Gastroesophageal sphincter (tissue), 4 donors: Measurements from ENCODE around the gene SLIT3. TPM values are rescaled to one million over a fixed set of nuclear protein-coding genes. Genes with fewer than 3 reads are reported as not detected.
A peak's percentile ranks its signal among the peaks of the same experiment; 100 is the strongest.

Source experiments
- ATAC-seq: fragments of 150-250 bp; one replicate; pipeline ENCODE4 v1.9.1; 2016; ENCODE audit warnings: mild to moderate bottlenecking, moderate library complexity
- H3K27ac ChIP-seq, 4 donors: fragments of 200-600 bp; sonication (generic) in 3 of 4; 1 replicate in 3 of 4; 2 replicates in 1 of 4; pipeline ENCODE4 v1.5.1; 2016 to 2019
- H3K27me3 ChIP-seq: fragments of 200-600 bp; sonication (generic); one replicate; pipeline ENCODE4 v1.5.1; 2019
- H3K36me3 ChIP-seq, 2 donors: fragments of 200-600 bp; sonication (generic); one replicate each; pipeline ENCODE4 v1.5.1; 2019; ENCODE audit warnings: control low read depth in 1 of 2
- H3K4me1 ChIP-seq, 3 donors: fragments of 200-600 bp; sonication (generic); 1 replicate in 2 of 3; 2 replicates in 1 of 3; pipeline ENCODE4 v1.5.1; 2016 to 2019; ENCODE audit warnings: control low read depth in 2 of 3
- H3K4me3 ChIP-seq, 2 donors: fragments of 200-600 bp; sonication (generic); one replicate each; pipeline ENCODE4 v1.5.1; 2019; ENCODE audit warnings: mild to moderate bottlenecking in 1 of 2, moderate library complexity in 1 of 2
- H3K9me3 ChIP-seq, 3 donors: fragments of 200-600 bp; sonication (generic); one replicate each; pipeline ENCODE4 v1.5.1; 2017 to 2019; ENCODE audit warnings: control low read depth in 2 of 3
- EP300 ChIP-seq: sonication (generic); formaldehyde crosslinking; IDR thresholded peaks from one replicate; pipeline ENCODE4 v1.6.1; 2017; ENCODE audit warnings: antibody characterized with exemption, mild to moderate bottlenecking
- POLR2A ChIP-seq, 2 donors: fragments of 450-650 bp; IDR thresholded peaks; one replicate each; pipeline ENCODE4 v1.6.1; 2017; ENCODE audit warnings: antibody characterized with exemption in 2 of 2, mild to moderate bottlenecking in 2 of 2, moderate library complexity in 1 of 2
- POLR2AphosphoS5 ChIP-seq: sonication (generic); formaldehyde crosslinking; IDR thresholded peaks from one replicate; pipeline ENCODE4 v1.6.1; 2017; ENCODE audit warnings: antibody characterized with exemption
- WGBS, 2 donors: methylation state at CpG; one replicate each; pipeline ENCODE4 v1.1.5; 2018; ENCODE audit warnings: low coverage in 1 of 2; 5-methylcytosine and 5-hydroxymethylcytosine counted together
- total RNA-seq, 4 donors: library from RNA; depleted of rRNA; stranded (reverse); fragments of >200 nt; gene quantifications; one replicate each; pipeline ENCODE4 v1.1.0, GENCODE V29; 2016
- TF ChIP-seq, protein P1 (sequence below), 4 experiments: fragments of 200-600 bp in 2 of 4; fragments of 450-650 bp in 2 of 4; sonication (generic) in 1 of 4; IDR thresholded peaks; one replicate each; pipeline ENCODE4 v1.5.1; 2017 to 2019; ENCODE audit warnings: antibody characterized with exemption in 4 of 4, mild to moderate bottlenecking in 2 of 4, moderate library complexity in 2 of 4

SLIT3 gene
- total RNA-seq, 4 donors from 2014 or later: 29.6 to 76.3 (median 31.1) TPM

DNA sequence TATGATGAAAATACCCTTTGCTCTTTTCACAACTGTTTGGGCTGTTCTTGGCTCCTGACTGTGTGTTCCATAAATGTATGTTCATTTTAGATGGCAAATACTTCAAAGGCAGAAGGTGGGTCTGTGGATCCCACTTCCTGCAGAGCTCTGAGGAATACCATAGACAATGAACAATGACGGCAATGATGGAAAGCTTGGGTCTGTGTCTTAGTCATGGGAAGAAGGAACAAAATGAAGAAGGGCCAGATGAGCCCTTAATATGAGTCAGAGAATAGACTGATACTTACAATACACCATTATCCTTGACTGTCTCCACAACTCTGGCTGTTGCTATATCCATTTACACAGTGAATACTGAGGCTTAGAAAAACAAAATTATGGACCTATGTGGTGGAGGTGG is 126.0 kb downstream of the SLIT3 start:
- Histone ChIP-seq H3K9me3 (no peaks in the 10 kb centered on the region), H3K4me3 (no peak overlapping the region), H3K27ac (no peak overlapping the region), H3K27me3 (no peaks in the 10 kb centered on the region), H3K4me1 (peaks cover 0 to 10% (median 4%) of the 10 kb centered on the region in 3 donors), H3K36me3 (no peaks in the 10 kb centered on the region)
- TF ChIP-seq EP300: no peak
- TF ChIP-seq, protein P1, sequence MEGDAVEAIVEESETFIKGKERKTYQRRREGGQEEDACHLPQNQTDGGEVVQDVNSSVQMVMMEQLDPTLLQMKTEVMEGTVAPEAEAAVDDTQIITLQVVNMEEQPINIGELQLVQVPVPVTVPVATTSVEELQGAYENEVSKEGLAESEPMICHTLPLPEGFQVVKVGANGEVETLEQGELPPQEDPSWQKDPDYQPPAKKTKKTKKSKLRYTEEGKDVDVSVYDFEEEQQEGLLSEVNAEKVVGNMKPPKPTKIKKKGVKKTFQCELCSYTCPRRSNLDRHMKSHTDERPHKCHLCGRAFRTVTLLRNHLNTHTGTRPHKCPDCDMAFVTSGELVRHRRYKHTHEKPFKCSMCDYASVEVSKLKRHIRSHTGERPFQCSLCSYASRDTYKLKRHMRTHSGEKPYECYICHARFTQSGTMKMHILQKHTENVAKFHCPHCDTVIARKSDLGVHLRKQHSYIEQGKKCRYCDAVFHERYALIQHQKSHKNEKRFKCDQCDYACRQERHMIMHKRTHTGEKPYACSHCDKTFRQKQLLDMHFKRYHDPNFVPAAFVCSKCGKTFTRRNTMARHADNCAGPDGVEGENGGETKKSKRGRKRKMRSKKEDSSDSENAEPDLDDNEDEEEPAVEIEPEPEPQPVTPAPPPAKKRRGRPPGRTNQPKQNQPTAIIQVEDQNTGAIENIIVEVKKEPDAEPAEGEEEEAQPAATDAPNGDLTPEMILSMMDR (IDR thresholded peaks at IDR 0.05): no peak
- TF ChIP-seq POLR2AphosphoS5: no peak
- no peak for TF ChIP-seq POLR2A (IDR thresholded peaks at IDR 0.05)
- ATAC-seq: no peak
- 75 to 83% methylated on average over 1 of the region's 1 CpG for WGBS, 2 donors

DNA sequence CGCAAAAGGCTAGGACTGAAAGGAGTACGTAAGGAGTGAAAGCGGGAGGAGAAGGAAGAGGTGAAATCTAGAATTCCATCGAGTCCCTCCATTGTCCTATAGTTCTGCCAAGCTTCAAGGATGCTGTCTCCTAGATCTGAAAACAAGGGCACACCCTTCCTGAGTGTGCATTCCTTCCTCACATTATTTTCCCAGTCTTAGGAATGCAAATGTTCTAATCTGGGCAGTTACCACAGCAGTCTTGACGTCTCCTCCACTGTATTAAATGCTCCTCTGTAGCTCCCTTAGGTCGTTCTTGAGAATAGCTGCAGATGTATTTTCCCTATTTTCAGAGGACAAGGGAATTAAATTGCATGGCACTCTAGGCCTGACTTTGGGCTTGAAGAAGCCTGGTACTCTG is 127.6 kb downstream of the SLIT3 start:
- Histone ChIP-seq H3K27ac (no peak overlapping the region), H3K4me1 (peaks cover 0 to 16% (median 5%) of the 10 kb centered on the region in 3 donors), H3K9me3 (no peaks in the 10 kb centered on the region), H3K27me3 (no peaks in the 10 kb centered on the region), H3K36me3 (no peaks in the 10 kb centered on the region), H3K4me3 (no peak overlapping the region)
- TF ChIP-seq, protein P1 (IDR thresholded peaks at IDR 0.05): no peak
- TF ChIP-seq EP300 (no peak), POLR2AphosphoS5 (no peak), POLR2A (IDR thresholded peaks at IDR 0.05) (no peak)
- ATAC-seq: peak; percentile 50
- WGBS, 2 donors: 68 to 79% methylated on average over 4 to 6 of the region's 6 CpGs

DNA sequence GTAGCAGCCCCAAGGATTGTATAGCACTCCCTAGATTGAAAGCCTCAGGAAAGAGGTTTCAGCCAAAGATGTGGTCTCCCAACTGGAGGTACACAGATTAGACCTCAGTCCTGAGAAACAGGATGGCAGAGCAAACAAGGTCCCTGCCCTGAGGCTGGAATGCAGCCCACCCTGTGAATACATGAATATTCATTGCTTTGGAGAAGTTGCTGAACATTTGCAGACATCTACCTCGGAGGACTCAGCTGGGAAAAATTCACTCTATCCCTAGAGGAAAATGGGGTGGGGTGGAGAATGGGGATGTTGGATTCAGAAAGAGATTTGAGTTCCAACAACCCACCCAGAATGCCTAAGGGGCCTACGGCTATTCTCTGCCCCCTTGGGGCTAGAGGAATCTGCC is 129.4 kb downstream of the SLIT3 start:
- Histone ChIP-seq H3K9me3 (no peaks in the 10 kb centered on the region), H3K4me3 (no peak overlapping the region), H3K36me3 (no peaks in the 10 kb centered on the region), H3K27me3 (no peaks in the 10 kb centered on the region), H3K27ac (no peak overlapping the region), H3K4me1 (peaks cover 0 to 23% (median 13%) of the 10 kb centered on the region in 3 donors)
- no peak for ATAC-seq
- WGBS, 2 donors: 63 to 92% methylated on average over 2 of the region's 2 CpGs
- TF ChIP-seq POLR2A (IDR thresholded peaks at IDR 0.05) (no peak), EP300 (no peak)

DNA sequence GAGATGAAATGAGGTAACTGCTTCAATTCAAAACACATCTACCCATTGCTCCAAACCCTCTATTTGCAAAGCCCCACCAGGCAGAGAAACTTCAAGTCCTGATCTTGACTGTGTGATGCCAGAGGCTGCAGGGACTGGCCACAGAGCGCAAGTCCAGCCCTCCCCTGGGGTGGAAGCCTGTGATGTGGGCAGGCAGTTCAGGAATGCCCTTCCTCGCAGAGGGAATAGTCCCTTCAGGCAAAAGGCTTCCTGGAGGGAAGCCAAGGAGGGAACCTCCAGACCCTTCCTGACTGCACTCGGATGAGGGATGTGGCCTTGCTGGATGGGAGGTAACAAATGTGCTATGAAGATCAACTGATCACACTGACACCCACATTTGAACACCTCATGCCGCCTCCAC is 131.2 kb downstream of the SLIT3 start:
- H3K4me3 ChIP-seq: no peak overlapping the region
- TF ChIP-seq, protein P1 (IDR thresholded peaks at IDR 0.05): no peak
- TF ChIP-seq POLR2A (IDR thresholded peaks at IDR 0.05) (no peak), POLR2AphosphoS5 (no peak), EP300 (no peak)
- peaks cover 0 to 25% (median 14%) of the 10 kb centered on the region in 3 donors for H3K4me1 ChIP-seq
- no peaks in the 10 kb centered on the region for H3K27me3 ChIP-seq
- H3K36me3 ChIP-seq: no peaks in the 10 kb centered on the region
- whole genome bisulfite sequencing, 2 donors: 100% methylated on average over 1 of the region's 4 CpGs; no CpG with 5 or more reads in 1 of the 2 donors
- no peaks in the 10 kb centered on the region for H3K9me3 ChIP-seq
- ATAC-seq: no peak
- H3K27ac ChIP-seq: no peak overlapping the region

DNA sequence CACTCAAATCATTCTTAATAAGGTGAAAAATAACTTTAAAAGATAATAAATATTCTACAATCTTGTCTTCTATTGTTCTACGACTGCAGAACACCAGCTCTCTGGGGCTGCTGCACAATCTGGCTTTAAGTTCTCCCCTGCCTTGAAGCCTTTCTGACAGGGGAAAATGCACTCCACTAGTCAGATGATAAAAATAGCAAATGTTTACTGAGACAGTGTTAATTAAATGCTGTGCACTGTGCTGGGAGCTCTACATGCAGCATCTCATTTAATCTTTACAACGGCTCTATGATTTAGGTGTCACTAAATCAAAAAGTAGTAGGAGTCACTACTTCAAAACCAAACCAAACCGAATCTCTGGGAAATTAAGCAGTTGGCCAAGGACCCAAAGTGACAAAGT is 132.7 kb downstream of the SLIT3 start:
- no peak for ATAC-seq
- no peak for TF ChIP-seq POLR2A (IDR thresholded peaks at IDR 0.05)
- 18 to 49% methylated on average over 2 to 3 of the region's 3 CpGs for WGBS, 2 donors

DNA sequence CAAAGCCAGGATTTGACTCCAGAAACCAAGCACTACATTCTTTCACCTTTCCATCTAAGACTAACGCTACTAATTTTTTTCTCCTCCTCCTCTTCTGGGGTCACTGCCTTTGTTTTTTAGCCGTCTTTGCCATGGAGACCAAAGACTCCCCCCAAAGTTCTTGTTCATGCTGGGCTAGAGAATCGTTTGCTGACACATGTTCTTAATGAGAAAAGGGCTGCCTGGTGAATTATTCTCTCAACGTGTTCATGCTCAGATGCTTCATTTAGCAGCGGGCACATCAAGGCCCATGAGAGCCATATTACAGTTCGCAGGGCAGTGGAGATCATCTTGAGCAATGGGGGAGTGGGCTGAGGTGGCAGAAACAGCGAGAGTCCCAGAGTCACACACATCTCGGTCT is 134.9 kb downstream of the SLIT3 start:
- H3K36me3 ChIP-seq: no peaks in the 10 kb centered on the region
- H3K27me3 ChIP-seq: no peaks in the 10 kb centered on the region
- WGBS, 2 donors: 83 to 84% methylated on average over 1 to 5 of the region's 8 CpGs
- H3K4me1 ChIP-seq: peaks cover 0 to 40% (median 14%) of the 10 kb centered on the region in 3 donors
- H3K27ac ChIP-seq: no peak overlapping the region
- no peak for TF ChIP-seq POLR2AphosphoS5
- no peak for TF ChIP-seq POLR2A (IDR thresholded peaks at IDR 0.05)
- TF ChIP-seq, protein P1 (IDR thresholded peaks at IDR 0.05): no peak
- TF ChIP-seq EP300: no peak
- H3K4me3 ChIP-seq: no peak overlapping the region
- no peaks in the 10 kb centered on the region for H3K9me3 ChIP-seq
- ATAC-seq: no peak

More for the DNA sequence above, 132.7 kb downstream of the SLIT3 start:
- Histone ChIP-seq H3K9me3 (no peaks in the 10 kb centered on the region), H3K27me3 (no peaks in the 10 kb centered on the region), H3K4me3 (no peak overlapping the region), H3K27ac (no peak overlapping the region), H3K36me3 (no peaks in the 10 kb centered on the region), H3K4me1 (peaks cover 0 to 28% (median 14%) of the 10 kb centered on the region in 3 donors)
